Fibroblast of the conjunctiva (primary cell): ENCODE data around the gene ACTR2.
A peak's percentile ranks its signal among the peaks of the same experiment; 100 is the strongest.

ENCODE experiments used
- DNase-seq: peaks from one replicate; pipeline ENCODE4 v3.0.0-alpha.2; 2010; ENCODE audit warnings: low read depth

The ACTR2 gene

DNA sequence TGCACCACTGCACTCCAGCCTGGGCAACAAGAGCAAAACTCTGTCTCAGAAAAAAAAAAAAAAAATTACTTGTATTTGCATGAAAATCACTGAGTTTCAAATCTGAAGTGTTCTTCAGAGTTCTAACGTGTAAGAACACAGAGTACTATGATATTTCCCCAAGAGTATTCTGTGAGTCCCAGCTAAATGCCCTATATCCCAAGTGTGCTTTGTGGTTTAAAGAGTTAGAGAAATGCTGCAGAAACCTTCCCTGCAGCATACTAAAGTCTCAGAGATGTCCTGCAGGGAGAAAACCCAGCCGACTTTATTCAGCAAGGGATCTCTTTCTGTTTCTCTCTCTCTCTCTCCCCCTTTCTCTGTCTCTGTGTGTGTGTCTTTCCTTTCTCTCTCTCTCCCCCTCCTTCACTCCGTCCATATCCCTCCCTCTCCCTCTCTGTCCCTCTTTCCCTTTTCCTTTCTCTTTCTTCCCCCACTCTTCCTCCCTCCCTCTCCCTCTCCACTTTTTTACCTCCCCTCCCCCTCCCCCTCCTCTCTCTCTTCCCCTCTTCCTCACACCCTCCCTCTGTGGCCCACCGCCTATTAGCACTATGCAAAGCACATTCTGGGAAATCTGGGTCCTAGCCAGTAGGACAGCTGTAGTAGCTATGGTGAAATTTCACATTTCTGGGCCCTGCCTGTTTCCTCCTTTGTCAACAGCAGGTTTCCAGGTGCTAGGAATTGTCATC is 54.2 kb downstream of the ACTR2 start:
- DNase-seq = no peak

DNA sequence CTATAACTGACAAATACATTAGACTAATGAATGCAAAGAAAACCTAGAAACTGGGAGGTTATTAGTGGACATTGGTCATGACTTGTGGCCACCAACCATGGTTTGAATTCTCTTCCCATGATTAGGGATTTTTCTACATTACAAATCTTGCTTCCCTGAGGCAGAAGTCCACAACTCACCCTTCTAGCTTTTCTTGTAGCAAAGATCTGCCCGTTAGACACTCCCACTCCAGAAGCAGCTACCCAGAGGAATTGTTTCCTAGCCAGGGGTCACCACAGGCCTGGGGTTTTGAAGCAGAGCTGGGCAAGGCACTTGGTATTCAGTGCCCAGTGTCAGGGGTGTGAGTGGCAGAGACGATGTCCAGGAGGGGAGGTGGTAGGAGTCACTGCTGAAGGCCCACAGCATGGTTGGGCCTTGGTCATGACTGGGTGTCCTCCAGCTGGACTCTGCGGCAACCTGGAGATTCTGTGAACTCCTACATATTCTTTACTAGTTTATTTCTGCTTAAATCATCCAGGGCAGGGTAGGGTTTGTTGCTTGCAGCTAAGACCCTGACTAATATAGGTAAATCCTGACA is 54.9 kb downstream of the ACTR2 start:
- DNase-seq = no peak

DNA sequence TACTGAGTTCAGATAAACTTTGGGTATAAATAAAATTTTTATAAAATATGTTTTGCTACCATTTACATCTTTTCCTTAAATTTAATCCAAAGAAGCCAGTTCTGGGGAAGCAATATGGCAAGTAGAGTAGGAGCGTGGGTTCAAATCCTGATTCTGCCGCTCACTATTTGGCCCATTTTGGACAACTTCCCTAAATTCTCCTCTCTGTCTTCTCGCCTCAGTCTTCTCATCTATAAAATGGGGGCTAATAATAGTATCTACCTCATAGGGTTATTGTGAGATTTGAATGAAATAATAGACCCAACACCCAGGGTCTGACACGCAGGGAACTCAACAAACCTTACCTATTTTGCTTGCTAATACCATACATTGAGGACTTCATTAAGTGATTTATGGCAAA is 59.7 kb downstream of the ACTR2 start:
- no peak for DNase-seq

GRCh38 chr2:65291216-65292105 is 63.8 kb downstream of the ACTR2 start:
- no peak for DNase-seq

- DNase-seq = no peak
Measured at GRCh38 chr2:65292106-65292400, 64.4 kb downstream of the ACTR2 start.

DNA sequence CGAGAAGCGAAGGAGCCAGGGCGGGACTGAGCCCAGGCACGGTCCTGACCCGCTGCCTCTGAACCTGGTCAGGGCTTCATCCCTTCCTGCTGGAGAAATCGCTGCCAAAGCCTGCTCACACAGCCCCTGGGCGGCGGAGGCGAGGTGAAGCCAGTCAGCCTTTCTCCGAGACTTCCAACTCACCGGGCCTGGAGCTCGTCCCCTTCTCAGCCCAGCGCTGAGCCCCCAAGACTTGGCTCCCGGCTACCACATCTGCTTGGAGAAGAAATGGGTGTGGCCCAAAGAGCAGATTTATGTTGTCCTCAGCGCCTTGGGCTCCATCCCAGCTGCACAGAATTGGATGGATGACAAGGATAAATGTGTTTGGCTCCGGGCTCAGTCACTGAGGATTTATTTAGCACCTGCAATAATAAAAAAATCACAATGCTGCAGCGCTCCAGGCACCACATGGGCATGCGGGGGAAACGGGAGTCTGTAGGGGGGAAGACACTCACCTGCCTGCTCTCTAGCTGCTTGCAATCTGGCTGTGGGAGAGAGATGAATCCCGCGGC is 64.9 kb downstream of the ACTR2 start:
- DNase-seq = no peak

GRCh38 chr2:65293376-65293775 is 65.7 kb downstream of the ACTR2 start:
- no peak for DNase-seq

GRCh38 chr2:65294136-65294535 is 66.5 kb downstream of the ACTR2 start:
- no peak for DNase-seq

DNA sequence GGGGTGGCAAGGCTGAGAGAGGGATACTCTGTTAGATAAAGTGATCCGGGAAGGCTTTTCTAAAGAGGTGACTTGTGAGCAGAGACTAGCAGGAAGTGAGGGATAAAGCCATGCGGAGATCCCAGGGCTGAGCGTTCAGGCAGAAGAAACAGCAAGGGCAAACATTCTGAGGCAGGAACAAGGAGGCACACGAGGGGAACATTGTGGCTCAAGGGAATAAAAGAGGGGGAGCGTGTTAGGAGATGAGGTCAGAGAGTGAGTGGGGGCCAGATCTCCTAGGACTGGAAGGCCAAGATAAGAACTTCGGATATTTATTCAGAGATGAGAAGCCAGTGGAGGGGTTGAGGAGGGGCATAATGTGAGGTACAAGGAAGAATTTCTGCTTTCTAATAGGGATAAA is 67.1 kb downstream of the ACTR2 start:
- DNase-seq = no peak

- no peak for DNase-seq
Measured at GRCh38 chr2:65296971-65297370, 69.3 kb downstream of the ACTR2 start.

DNA sequence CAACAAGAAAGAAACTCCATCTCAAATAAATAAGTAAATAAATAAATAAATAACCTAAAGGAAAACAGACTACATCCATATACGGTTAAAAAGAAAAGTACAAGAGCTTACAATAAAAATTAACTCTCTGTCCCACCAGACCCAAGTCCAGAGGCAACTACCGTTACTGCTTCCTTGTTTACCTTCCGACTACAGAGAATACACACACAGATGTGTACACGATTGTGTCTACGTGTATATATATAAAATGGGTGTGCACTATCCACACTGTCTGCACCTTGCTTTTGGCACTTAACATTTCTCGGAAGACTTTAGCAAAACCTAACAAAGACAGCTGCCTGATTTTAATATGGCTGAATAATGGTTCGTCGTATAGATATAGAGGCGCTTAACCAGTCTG is 69.9 kb downstream of the ACTR2 start:
- DNase-seq = no peak

- DNase-seq = no peak
Measured at GRCh38 chr2:65298089-65298488, 70.5 kb downstream of the ACTR2 start.

DNA sequence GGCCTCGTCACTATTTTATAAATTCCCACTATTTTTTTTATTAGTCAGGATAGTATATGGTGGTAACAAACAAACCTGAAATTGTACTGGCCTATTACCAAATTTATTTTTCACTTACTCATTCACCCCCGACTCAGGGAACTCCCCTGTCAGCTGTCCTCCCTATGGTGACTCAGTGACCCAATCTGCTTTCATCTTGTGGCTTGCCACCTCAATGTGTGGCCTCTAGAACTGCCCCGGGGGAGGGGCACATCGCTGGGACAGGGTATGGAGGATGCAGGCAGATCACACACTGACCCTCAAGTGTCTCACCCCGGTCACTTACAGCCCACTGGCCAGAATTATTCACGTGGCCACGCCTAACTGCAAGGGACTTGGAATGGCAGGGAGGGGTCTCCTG is 71.6 kb downstream of the ACTR2 start:
- no peak for DNase-seq

GRCh38 chr2:65300134-65300760 is 72.6 kb downstream of the ACTR2 start:
- DNase-seq = peak; percentile 88

- no peak for DNase-seq
Measured at GRCh38 chr2:65300761-65301711, 73.4 kb downstream of the ACTR2 start.

- DNase-seq = no peak
Measured at GRCh38 chr2:65305934-65306333, 78.3 kb downstream of the ACTR2 start.

GRCh38 chr2:65309699-65310098 is 82.1 kb downstream of the ACTR2 start:
- no peak for DNase-seq

DNA sequence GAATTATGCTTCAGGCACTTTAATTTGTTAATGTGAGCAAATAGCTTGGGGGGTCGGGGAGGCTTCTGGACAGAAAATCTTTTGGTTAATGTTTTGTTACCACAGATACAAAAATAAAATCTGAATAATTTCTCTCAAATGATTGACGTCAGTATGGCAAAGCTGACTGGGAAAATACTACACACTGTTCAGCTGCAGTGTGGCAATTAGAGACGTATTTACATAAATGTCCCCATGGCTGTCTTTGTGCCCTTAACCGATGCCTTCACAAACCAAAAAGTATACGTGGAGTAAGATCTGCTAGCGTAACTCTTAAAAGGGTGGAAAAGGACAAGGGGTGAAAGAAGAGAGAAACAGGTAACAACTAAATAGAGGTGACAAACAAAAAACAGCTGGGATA is 83.4 kb downstream of the ACTR2 start:
- no peak for DNase-seq

DNA sequence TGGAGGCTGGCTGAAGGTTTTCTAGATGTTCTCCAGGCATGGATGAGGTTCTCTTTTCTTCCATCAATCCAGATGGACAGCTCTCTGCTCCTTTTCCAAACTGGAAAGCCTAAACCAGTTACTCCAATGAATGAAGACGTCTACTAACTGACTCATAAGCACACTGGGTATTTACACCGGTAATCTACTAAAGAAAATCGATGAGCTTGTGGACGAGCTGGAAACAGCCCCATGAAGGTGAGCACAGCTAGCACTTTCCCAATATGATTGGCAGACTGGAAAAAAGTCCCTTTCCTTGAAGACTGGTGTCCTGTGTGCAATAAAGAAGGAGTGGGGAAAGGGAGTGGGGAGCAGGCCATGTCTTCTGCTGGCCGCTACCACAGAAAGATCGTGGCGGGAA is 84.0 kb downstream of the ACTR2 start:
- no peak for DNase-seq

DNA sequence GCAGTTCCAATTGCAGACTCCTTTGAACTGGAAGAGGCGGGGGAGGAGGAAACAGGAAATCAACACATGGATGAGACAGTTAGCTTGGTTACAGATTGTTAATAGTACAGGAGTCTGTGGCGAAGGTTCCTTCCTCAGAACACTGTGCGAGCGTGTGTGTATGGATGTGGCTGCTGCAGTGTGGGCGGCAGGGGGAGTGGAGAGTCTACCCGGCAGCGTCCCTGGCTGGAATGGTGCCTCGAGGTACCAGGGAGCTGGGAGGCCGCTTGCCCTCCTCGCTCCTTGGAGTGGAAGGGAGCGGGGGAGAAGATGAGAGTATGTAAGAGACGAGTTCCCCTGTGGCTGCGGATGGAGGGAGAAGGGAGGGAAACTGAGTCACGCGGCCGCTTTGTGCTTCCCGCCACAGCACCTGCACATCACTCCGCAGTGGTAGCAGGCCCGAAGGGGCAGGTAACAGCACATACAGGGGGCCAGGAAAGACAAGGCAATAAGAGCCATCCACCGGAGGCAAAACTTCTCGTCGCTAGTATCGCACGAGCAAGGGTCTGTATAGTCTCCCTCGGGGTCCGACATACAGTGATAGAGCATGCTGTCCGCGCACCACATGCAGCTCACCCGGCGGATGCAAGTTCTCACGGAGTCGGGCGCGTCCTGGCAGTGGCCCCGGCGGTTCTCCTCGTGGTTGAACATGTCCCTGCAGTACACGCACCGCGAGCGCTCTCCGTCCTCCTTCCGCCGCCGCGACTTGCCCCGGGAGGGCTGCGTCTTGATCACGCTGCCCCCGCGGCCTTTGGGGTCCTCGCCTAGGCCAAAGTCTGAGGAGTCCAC is 85.7 kb downstream of the ACTR2 start:
- no peak for DNase-seq

DNA sequence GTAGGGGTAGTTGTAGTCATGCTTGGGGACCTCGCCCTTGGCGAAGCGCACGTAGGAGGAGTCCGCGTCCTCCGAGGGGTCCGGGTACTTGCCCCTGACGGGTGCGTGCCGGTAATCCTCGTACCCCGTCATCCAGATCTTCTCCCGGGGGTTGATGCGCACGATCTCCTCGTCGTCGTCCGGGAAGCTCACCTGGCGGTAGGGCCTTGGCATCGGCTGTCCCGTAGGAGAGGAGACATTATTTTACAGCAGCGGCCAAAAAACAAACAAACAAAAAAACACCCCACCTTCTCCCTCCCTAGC is 86.3 kb downstream of the ACTR2 start:
- no peak for DNase-seq
